HG02840 (cell line): Measurements from ENCODE around the gene LOXL1.
"Not testable (repeated sequence)": the region's sequence is repeated elsewhere in the genome, so short reads cannot be mapped to it uniquely, and the experiment has no call there.

Source experiments
- ATAC-seq: cut with Tn5 transposase; IDR thresholded peaks from one replicate; pipeline ENCODE4 v1.9.1; 2021; ENCODE audit warnings: mild to moderate bottlenecking, moderate library complexity, moderate number of reproducible peaks; ENCODE audit not compliant: unreplicated experiment, low FRiP score

LOXL1 gene

DNA sequence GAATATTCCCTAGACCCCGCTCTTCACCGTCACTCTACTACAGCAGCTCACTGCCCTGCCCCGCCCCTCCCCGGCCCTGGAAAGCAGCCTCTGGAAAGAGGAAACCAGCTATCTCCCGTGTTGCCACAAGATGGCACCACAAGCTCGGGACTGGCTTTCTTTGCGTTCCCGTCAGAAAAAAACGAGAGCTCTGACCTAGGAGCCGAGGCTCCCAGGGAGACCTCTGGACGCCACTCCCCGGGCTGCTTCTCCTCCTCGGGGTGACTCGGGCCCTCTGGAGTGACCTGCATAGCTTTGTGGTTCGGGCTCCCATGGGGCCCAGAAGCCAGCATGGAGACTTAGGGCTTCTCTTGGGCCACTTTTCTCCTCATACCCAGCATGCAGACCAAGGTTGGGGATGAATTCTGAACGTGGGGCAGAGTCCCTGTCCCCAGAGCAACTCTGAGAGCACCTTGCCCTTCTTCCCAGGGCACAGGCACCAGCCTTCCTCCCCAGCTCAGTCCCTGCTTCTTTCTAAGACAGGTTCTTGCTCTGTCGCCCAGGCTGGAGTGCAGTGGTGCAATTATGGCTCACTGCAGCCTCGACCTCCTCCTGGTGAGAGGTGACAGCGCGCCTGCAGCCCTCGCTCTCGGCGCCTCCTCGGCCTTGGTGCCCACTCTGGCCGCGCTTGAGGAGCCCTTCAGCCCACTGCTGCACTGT, 46.9 kb downstream of the LOXL1 start:
- ATAC-seq: no peak

GRCh38 chr15:73973683-73974200, 47.5 kb downstream of the LOXL1 start:
- ATAC-seq: not testable (repeated sequence)

- ATAC-seq: not testable (repeated sequence)
These were observed 49.3 kb downstream of the LOXL1 start for GRCh38 chr15:73975440-73976125.

DNA sequence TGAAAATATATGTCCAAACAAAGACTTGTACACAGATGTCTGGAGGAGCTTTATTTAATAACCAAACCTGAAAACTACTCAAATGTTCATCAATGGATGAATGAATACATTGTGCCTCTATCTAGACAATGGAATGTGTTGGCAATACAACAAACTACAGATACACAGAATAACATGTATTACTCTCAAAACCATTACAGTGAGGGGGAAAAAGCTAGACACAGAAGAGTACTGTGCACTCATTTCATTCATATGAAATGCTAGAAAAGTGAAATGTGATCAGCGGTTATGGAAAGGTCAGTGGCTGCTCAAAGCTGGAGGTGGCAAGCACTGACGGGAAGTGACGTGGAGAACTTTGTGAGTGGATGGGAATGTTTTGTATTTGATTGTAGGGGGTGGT, 52.6 kb downstream of the LOXL1 start:
- no peak for ATAC-seq

GRCh38 chr15:73979636-73980035, 53.4 kb downstream of the LOXL1 start:
- ATAC-seq: no peak

DNA sequence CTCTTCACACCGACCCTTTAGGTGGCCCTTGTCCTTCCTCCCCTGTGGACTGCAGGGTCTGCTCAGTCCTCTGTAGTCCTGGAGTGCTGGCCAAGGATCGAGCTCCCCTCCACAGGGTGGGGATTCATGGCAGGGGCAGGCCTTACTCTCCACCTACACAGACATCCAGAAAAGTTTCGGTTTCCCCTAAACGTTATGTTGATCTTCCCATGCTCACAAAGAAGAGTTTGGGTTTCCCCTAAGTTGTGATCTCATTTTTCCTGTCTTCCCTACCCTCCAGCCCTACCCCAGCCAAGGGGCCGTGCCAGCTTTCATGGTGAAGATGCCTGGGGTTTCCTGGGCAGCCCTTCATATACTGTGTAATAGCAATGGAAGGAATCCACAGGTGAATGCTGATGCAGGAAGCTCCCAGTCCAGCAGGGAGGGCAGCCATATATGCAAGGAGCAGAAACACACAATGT, 55.5 kb downstream of the LOXL1 start:
- no peak for ATAC-seq

DNA sequence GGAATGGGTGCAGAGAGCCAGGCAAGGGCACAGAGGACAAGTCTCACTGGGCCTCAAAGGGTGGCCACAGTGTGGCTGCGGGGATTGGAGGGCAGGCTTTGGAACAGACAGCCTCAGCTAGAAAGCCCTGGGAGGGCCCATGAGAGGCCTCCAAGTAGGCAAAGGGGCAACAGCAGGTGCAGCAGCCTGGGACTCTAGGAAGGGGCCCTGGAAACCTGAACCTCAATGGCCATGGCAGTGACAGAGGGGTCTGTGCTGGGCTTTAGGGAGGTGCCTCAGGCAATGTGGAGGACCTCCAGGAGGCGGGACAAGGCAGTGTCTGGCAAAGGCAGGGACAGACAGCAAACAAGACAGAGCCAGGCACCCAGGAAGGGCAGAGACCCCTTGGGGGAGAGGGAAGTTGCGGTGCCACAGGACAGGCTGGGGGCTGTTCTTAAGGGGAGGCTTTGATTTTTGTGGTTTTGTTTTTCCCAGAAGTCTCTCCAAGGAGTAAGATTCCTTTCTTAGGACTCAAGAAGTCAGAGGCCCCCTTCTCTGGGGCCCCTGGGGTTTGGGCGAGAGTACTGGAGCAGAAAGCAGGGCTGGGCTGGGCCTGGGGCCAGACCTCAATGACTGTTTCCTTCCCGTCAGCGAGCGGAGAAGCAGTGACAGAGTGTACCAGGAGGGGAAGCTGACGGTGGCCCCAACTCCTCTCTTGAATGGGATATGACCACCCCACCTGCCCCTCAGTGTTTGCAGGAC, 56.1 kb downstream of the LOXL1 start:
- ATAC-seq: no peak

GRCh38 chr15:73983211-73983727, 57.0 kb downstream of the LOXL1 start:
- no peak for ATAC-seq

GRCh38 chr15:73983773-73984172, 57.5 kb downstream of the LOXL1 start:
- ATAC-seq: no peak

DNA sequence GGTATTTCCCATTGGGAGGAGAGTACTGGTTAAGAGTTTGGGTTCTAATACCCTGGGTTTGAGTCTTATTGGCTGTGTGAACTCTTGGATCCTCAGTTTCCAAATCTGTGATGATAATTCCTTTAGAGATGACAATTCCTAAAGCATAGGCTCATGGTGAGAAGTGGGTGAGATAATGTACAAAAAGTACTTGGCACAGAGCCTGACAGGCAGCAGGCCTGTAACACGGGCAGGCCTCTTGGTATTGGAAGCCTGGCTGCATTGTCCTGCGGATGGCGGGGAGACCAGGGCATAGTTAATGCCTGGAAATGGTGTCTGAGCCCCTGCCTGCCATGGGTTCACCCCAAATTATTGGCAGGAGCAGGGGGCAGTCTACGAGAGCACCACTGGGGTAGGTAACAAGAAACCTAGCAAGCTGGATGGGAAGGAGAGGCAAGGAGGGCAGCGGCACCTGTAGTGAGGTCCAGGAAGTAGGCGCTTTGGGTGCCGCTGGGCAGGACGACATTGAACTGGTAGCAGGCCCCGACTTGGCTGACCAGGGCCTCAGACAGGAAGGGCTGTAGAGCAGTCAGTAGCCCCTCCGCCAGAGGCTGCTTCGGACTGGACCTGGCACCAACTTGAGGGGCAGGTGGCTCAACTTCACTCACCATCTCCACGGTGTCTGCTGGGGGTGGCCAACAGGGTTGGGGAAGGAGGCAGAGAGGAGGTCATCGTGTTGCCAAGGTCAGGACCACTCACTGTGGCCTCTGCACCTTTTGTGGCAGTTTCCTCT, 58.1 kb downstream of the LOXL1 start:
- ATAC-seq: no peak

- ATAC-seq: no peak
These were observed 59.0 kb downstream of the LOXL1 start for GRCh38 chr15:73985101-73985873.

DNA sequence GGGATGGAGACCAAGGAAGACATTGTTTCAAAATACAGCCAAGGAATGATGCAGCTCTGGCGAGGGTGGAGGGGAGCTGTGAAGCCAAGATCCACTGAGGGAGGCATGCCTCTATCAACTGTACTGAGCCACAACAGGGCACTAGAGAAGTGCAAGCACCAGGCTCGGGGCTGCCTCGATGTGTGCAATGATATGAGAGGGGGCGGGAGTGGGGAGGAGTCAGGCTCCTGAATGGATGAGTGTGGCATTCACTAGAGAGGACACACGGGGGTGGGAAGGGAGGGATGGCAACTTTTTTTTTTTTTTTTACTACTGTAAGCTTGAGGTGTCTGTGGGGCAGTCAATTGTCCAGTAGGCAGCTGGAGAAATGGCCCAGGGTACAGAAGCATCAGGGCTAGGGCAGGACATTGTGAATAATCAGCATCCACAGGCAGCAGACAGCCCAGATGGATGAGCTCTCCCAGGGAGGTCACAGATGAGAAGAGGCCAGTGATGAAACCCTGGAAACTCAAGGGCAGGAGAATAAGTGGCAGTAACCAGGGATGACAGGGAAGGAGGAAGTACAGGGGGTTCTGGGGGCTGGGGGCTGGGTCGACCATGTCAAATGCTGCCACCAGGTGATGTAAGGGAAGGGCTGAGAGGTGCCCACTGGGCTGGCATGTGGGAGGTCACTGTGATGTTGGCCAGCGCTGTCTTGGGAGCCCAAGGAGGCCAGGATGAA, 60.0 kb downstream of the LOXL1 start:
- ATAC-seq: no peak

DNA sequence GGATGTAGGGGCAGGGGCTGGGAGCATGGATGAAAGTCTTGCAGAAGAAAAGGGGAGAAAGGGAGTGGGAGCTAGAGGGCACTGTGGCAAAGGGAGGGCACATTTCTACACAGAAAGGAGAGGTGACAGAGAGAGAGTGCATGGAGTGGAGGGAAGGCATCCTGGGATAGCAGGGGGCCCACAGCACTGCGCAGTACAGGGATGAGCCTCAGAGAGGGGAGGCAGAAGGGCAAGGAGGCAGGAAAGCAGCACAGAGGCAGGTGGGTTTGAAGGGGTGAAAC, 60.5 kb downstream of the LOXL1 start:
- ATAC-seq: no peak

DNA sequence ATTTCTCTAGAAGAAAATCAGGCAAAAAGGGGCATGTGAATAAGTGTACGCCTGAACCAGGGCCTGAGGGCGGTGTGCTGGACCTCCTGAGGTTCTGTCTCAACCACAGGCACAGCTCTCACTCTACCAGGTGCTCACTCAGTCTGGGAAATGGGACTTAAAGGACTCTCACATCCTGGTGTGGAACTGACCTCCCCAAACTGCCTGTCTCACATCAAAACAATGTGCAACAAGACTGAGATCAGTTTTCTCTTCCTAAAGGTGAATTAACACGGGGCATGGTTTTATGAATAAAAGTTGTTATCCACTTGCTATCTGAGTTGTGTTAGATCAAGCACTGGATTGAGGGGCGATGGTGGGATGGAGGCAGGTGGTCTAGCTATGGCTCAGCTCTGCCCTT, 61.0 kb downstream of the LOXL1 start:
- no peak for ATAC-seq

GRCh38 chr15:73987681-73988444, 61.6 kb downstream of the LOXL1 start:
- ATAC-seq: no peak

DNA sequence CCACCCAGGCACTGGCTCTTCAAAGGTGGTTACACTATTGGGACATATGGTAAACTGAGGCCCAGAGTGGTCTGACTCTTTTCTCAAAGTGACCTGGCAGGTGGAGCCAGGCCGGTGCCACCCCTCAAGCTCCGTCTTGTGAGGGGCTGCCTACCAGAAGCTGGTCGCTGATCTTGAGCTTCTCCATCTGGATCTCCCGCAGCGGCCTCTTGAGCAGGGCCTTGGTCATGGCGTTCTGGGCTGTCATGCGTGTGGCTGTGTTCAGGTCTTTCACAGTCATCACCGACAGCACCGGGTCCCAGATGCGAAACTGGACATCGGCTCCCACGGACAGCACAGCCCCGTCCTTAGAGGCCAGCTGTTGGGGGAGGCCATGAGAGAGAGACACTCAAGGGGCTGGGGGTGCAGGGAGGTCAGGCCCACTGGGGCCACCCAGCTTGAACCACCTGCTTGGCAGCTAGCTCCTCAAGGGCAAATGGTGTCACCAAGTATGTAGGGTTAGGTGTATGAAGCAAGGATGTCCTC, 62.2 kb downstream of the LOXL1 start:
- no peak for ATAC-seq

DNA sequence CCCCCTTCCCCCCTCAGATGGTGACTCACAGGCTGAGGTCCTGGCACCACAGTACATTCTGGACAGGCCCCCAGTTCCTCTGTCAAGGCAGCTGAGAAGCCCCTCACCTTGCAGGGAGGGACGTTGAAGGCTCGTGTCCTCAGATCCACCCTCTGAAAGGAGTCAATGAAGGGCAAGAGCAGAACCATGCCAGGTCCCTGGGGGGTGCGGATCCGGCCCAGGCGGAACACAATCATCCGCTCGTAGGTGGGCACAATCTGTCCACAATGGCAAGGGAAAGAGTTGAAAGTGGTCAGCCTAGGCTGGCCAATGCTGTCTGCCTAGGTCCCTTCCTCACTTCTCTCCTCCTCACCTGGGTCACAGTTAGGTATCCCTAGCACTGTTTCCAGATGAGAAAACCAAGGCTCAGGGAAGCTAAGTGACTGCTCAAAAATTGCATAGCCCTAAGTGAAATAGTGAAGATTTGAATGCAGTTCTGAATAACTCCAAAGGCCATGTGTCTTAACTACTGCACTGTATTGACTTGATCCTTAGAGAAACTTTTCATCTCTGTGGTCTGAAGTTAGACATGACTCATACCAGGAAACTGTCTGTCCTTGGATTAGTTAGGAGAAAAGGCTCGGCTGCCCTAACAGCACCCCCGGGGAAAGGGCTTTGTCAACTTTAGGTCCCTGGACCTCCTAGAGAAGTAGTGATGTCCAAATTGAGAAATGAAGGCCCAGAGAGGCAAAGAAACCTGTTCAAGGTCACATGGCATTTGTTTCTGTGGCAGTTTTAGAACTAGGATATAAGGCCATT, 62.9 kb downstream of the LOXL1 start:
- no peak for ATAC-seq
